Left lung (tissue), 10 donors: ENCODE measurements around the gene DENND1B. TPM values are rescaled to one million over a fixed set of nuclear protein-coding genes. Genes with fewer than 3 reads are reported as not detected.
"Not testable (repeated sequence)": the region's sequence is repeated elsewhere in the genome, so short reads cannot be mapped to it uniquely, and the experiment has no call there.

ENCODE experiments used
- ATAC-seq: fragments of 200-7000 bp; cut with Tn5 transposase; one replicate; pipeline ENCODE4 v1.9.1; 2020; ENCODE audit warnings: moderate library complexity
- DNase-seq, 4 donors: peaks; one replicate each; pipeline ENCODE4 v3.0.0-alpha.2; 2013 to 2020
- H3K27ac ChIP-seq, 2 donors: fragments of 200-600 bp; sonication (generic) in 1 of 2; one replicate each; pipeline versions ENCODE4 v1.5.0 to v1.8.0; 2020 to 2021
- H3K27me3 ChIP-seq, 2 donors: fragments of 200-600 bp; sonication (generic) in 1 of 2; one replicate each; pipeline versions ENCODE4 v1.5.0 to v1.8.0; 2020 to 2021
- H3K36me3 ChIP-seq, 2 donors: fragments of 200-600 bp; sonication (generic) in 1 of 2; one replicate each; pipeline versions ENCODE4 v1.5.0 to v1.8.0; 2020 to 2021
- H3K4me1 ChIP-seq, 2 donors: fragments of 200-600 bp; one replicate each; pipeline ENCODE4 v1.8.0; 2021
- H3K4me3 ChIP-seq, 2 donors: fragments of 200-600 bp; sonication (generic) in 1 of 2; one replicate each; pipeline versions ENCODE4 v1.5.0 to v1.8.0; 2020 to 2021; ENCODE audit warnings: mild to moderate bottlenecking in 1 of 2
- H3K9me3 ChIP-seq, 2 donors: fragments of 200-600 bp; sonication (generic) in 1 of 2; one replicate each; pipeline versions ENCODE4 v1.5.0 to v1.8.0; 2020 to 2021
- intact Hi-C, 2 donors: fragments of 100-400 bp; cut with DNase I; formaldehyde crosslinking; loops; one replicate each; pipeline versions ENCODE4 v1.11.2 to v1.14.2; 2022
- polyA plus RNA-seq, 6 donors: library from polyadenylated mRNA; unstranded; fragments of 120-200 nt; gene quantifications; one replicate each; pipeline ENCODE4 v1.2.1, GENCODE V29; 2013; ENCODE audit not compliant: insufficient read length in 6 of 6
- total RNA-seq, 2 donors: library from RNA; stranded (reverse); fragmentation: NEBNext Ultra II Directional; extraction: Animal tissue kit (Norgen Biotek cat#: 25700); gene quantifications; one replicate each; pipeline ENCODE4 v1.2.1, GENCODE V29; 2021
- TF ChIP-seq, protein P1 (sequence below), 2 donors: fragments of 200-600 bp; sonication (generic) in 1 of 2; IDR thresholded peaks; one replicate each; pipeline versions ENCODE4 v1.5.0 to v1.8.0; 2021; ENCODE audit warnings: antibody characterized with exemption in 2 of 2
- donor health status: DM: no; HTN: yes; CAD: no.
- donor health status: DM: no; HTN: no; CAD: no.

Gene DENND1B
- total and polyA plus RNA-seq, 8 donors, result 12.5 to 17.2 (median 13.4) TPM

DNA sequence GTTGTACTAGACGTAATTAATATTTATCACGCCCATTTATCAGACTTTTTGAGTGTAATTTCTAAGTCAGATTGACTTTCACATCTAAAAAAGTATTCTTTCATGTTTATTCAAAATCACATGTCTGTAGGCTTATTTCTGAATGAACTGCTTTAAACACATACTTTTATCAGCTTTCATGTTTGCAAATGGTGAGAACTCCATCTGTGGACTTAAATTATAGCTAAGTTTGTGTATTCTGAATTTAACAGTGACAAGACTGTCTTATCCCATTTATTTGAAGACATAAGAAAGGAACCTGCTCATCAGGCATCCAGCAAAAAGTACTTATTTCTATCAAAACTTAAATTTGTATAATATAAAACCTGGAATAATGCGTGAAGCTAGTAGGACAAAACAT lies 69.3 kb downstream of the DENND1B start:
- Histone ChIP-seq H3K27ac (no peak overlapping the region), H3K36me3 (no peaks in the 10 kb centered on the region), H3K27me3 (no peaks in the 10 kb centered on the region), H3K9me3 (no peaks in the 10 kb centered on the region), H3K4me3 (no peak overlapping the region), H3K4me1 (no peaks in the 10 kb centered on the region)
- no peak for ATAC-seq
- intact Hi-C loops, result no loop called here
- DNase-seq, result no peak
- TF ChIP-seq, protein P1, sequence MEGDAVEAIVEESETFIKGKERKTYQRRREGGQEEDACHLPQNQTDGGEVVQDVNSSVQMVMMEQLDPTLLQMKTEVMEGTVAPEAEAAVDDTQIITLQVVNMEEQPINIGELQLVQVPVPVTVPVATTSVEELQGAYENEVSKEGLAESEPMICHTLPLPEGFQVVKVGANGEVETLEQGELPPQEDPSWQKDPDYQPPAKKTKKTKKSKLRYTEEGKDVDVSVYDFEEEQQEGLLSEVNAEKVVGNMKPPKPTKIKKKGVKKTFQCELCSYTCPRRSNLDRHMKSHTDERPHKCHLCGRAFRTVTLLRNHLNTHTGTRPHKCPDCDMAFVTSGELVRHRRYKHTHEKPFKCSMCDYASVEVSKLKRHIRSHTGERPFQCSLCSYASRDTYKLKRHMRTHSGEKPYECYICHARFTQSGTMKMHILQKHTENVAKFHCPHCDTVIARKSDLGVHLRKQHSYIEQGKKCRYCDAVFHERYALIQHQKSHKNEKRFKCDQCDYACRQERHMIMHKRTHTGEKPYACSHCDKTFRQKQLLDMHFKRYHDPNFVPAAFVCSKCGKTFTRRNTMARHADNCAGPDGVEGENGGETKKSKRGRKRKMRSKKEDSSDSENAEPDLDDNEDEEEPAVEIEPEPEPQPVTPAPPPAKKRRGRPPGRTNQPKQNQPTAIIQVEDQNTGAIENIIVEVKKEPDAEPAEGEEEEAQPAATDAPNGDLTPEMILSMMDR (IDR thresholded peaks at IDR 0.05), result no peak

DNA sequence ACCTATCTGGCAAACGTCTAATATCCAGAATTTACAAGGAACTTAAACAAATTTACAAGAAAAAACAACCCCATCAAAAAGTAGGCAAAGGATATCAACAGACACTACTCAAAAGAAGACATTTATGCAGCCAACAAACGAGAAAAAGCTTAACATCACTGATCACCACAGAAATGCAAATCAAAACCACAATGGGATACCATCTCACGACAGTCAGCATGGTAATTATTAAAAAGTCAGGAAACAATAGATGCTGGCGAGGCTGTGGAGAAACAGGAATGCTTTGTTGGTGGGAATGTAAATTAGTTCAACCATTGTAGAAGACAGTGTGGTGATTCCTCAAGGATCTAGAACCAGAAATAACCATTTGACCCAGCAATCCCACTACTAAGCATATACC lies 74.6 kb downstream of the DENND1B start:
- H3K9me3 ChIP-seq, H3K27me3 ChIP-seq, intact Hi-C loops, ATAC-seq, DNase-seq, H3K4me1 ChIP-seq, H3K4me3 ChIP-seq, H3K36me3 ChIP-seq, H3K27ac ChIP-seq: not testable (repeated sequence)

DNA sequence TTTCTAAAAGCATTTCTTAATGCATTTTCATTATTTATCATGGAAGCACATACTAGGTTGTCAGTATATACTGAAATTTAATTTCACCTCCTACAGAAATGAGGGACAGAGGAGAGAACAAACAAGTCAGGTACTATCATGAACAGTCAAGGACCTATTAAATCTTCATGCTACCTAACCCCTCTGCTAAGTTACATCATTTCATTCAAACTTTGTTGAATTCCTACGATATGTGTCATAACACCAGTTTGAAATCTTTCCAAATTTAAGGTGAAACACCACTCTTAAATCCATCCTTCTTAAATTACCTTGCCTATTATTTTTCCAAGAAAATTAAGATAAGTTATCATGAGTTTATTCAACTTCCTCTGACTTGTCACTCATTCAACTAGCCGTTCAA lies 78.9 kb downstream of the DENND1B start:
- Histone ChIP-seq H3K4me3 (no peak overlapping the region), H3K27me3 (no peaks in the 10 kb centered on the region), H3K27ac (no peak overlapping the region), H3K36me3 (no peaks in the 10 kb centered on the region), H3K9me3 (no peaks in the 10 kb centered on the region), H3K4me1 (no peaks in the 10 kb centered on the region)
- ATAC-seq, result peak; percentile 33
- no peak for DNase-seq
- TF ChIP-seq, protein P1 (IDR thresholded peaks at IDR 0.05), result no peak
- intact Hi-C loops, result no loop called here

DNA sequence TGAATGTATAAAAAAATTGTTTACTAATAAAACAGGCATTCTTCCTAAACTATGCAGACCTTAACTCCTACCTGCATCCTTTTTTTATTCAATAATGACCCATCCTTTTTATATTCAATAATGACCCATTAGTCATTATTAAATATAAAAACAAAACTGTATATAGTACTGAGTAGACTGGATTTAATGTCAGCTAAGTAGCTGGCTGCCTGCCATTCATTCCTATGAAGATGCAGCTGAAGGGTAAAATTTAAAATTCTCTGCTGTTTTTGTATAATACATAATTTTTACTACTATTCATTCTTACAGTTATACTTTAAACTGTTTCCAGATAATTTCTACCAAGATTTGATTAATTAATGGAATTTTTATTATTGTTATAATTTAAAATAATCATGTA lies 79.3 kb downstream of the DENND1B start:
- intact Hi-C loops, result no loop called here
- Histone ChIP-seq H3K4me3 (no peak overlapping the region), H3K4me1 (no peaks in the 10 kb centered on the region), H3K27ac (no peak overlapping the region), H3K36me3 (no peaks in the 10 kb centered on the region), H3K9me3 (no peaks in the 10 kb centered on the region), H3K27me3 (no peaks in the 10 kb centered on the region)
- ATAC-seq (no peak), DNase-seq (no peak)
- TF ChIP-seq, protein P1 (IDR thresholded peaks at IDR 0.05), result no peak

DNA sequence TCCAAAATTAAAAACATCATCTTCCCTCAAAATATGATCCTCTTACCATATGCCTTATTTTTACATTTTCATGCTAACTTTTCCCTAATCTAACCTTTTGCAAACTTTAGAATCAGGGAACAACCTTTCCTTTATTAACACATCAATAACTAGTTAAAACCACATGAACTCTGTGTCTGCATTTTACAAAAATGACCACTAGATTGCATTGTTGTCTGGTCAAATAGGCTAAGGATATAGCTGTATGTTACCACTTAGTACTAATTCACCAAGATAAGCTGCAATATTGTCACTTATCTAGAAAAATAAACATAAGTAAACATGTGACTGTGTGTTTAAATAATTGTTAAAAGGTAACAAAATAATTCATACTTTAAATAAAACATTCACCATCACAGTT lies 82.3 kb downstream of the DENND1B start:
- Histone ChIP-seq H3K27ac (no peak overlapping the region), H3K4me3 (no peak overlapping the region), H3K27me3 (no peaks in the 10 kb centered on the region), H3K9me3 (peaks cover 0 to 12% of the 10 kb centered on the region in 2 donors), H3K36me3 (no peaks in the 10 kb centered on the region), H3K4me1 (no peaks in the 10 kb centered on the region)
- DNase-seq, result no peak
- no peak for ATAC-seq
- intact Hi-C loops, result no loop called here
- TF ChIP-seq, protein P1 (IDR thresholded peaks at IDR 0.05), result no peak

DNA sequence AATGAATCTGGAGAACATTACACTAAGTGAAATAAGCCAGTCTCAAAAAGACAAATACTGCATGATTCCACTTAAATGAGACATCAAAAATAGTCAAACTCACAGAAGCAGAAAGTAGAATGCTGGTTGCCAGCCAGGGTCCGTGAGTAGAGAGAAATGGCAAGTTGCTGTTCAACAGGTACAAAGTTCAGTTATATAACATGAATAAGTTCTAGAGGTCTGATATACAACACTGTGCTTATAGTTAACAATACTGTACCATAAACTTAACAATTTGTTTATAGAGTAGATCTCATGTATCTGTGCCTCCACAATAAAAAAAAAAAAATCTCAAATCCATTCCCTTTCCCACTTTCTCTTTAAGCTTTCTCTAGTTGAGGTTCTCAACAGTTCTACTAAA lies 83.5 kb downstream of the DENND1B start:
- Histone ChIP-seq H3K36me3 (no peaks in the 10 kb centered on the region), H3K4me3 (no peak overlapping the region), H3K9me3 (peaks cover 0 to 15% of the 10 kb centered on the region in 2 donors), H3K27me3 (no peaks in the 10 kb centered on the region), H3K27ac (no peak overlapping the region), H3K4me1 (no peaks in the 10 kb centered on the region)
- ATAC-seq, result no peak
- TF ChIP-seq, protein P1 (IDR thresholded peaks at IDR 0.05), result no peak
- intact Hi-C loops, result no loop called here
- no peak for DNase-seq
